HepG2 (cell line): Measurements from ENCODE around the gene MIF4GD. TPM values are rescaled to one million over a fixed set of nuclear protein-coding genes. Genes with fewer than 3 reads are reported as not detected.
A peak's percentile ranks its signal among the peaks of the same experiment; 100 is the strongest.

Source experiments
- ATAD3A ChIP-seq: sonication (generic); formaldehyde crosslinking; IDR thresholded peaks from 2 replicates; pipeline ENCODE4 v1.4.0; 2020; ENCODE audit warnings: missing genetic modification reagents
- HHEX ChIP-seq: IDR thresholded peaks from 2 replicates; pipeline ENCODE4 v1.6.1; 2016; ENCODE audit warnings: control low read depth
- KIAA2018 ChIP-seq: sonication (generic); formaldehyde crosslinking; IDR thresholded peaks from 2 replicates; pipeline ENCODE4 v1.5.0; 2020; ENCODE audit warnings: mild to moderate bottlenecking, missing genetic modification reagents, borderline replicate concordance
- MAF1 ChIP-seq: sonication (generic); formaldehyde crosslinking; IDR thresholded peaks from 2 replicates; pipeline ENCODE4 v1.5.0; 2020; ENCODE audit warnings: missing genetic modification reagents, borderline replicate concordance
- RNF2 ChIP-seq: fragments of 450-650 bp; conservative IDR thresholded peaks from 2 replicates; pipeline ENCODE4 v1.6.1; 2016; ENCODE audit warnings: low read depth
- SMAD3 ChIP-seq: sonication (generic); formaldehyde crosslinking; IDR thresholded peaks from 2 replicates; pipeline ENCODE4 v1.4.0; 2020; ENCODE audit warnings: missing genetic modification reagents
- SSRP1 ChIP-seq: IDR thresholded peaks from 2 replicates; pipeline ENCODE4 v1.6.1; 2016; ENCODE audit warnings: control low read depth
- STAT5B ChIP-seq: sonication (generic); formaldehyde crosslinking; IDR thresholded peaks from 2 replicates; pipeline ENCODE4 v1.4.0; 2020; ENCODE audit warnings: missing genetic modification reagents
- STAT6 ChIP-seq: sonication (generic); formaldehyde crosslinking; IDR thresholded peaks from 2 replicates; pipeline ENCODE4 v1.4.0; 2020; ENCODE audit warnings: missing genetic modification reagents, mild to moderate bottlenecking, borderline replicate concordance
- ZNF18 ChIP-seq: sonication (generic); formaldehyde crosslinking; IDR thresholded peaks from 2 replicates; pipeline ENCODE4 v1.8.0; 2022; ENCODE audit warnings: mild to moderate bottlenecking, missing genetic modification reagents; ENCODE audit not compliant: insufficient replicate concordance
- ZNF382 ChIP-seq: sonication (generic); formaldehyde crosslinking; IDR thresholded peaks from 2 replicates; pipeline ENCODE4 v1.5.0; 2020; ENCODE audit warnings: missing genetic modification reagents, mild to moderate bottlenecking, borderline replicate concordance
- ZNF556 ChIP-seq: sonication (generic); formaldehyde crosslinking; IDR thresholded peaks from 2 replicates; pipeline ENCODE4 v1.4.0; 2020; ENCODE audit warnings: mild to moderate bottlenecking, missing genetic modification reagents, borderline replicate concordance
- ZNF562 ChIP-seq: sonication (generic); formaldehyde crosslinking; IDR thresholded peaks from 2 replicates; pipeline ENCODE4 v1.8.0; 2022; ENCODE audit warnings: missing genetic modification reagents, borderline replicate concordance
- ZNF577 ChIP-seq: sonication (generic); formaldehyde crosslinking; IDR thresholded peaks from 2 replicates; pipeline ENCODE4 v1.4.0; 2020; ENCODE audit warnings: mild to moderate bottlenecking, low read depth, missing genetic modification reagents, borderline replicate concordance
- ZNF629 ChIP-seq: sonication (generic); formaldehyde crosslinking; conservative IDR thresholded peaks from 2 replicates; pipeline ENCODE4 v1.5.0; 2020; ENCODE audit warnings: missing genetic modification reagents
- ZNF703 ChIP-seq: sonication (generic); formaldehyde crosslinking; IDR thresholded peaks from 2 replicates; pipeline ENCODE4 v1.5.1; 2020; ENCODE audit warnings: missing genetic modification reagents, mild to moderate bottlenecking, moderate library complexity, borderline replicate concordance
- ZNF782 ChIP-seq: sonication (generic); formaldehyde crosslinking; IDR thresholded peaks from 2 replicates; pipeline ENCODE4 v1.4.0; 2020; ENCODE audit warnings: missing genetic modification reagents, mild to moderate bottlenecking, borderline replicate concordance
- polyA plus RNA-seq, 8 experiments: library from polyadenylated mRNA; depleted of rRNA in 3 of 8; stranded (reverse) in 7 of 8; unstranded in 1 of 8; fragments of >200 nt; fragmentation: Illumina TruSeq in 4 of 8; extraction: Trizol in 4 of 8; gene quantifications; 2 replicates each; pipeline versions ENCODE4 v1.2.1 to v1.2.3, GENCODE V29; 2011 to 2016; ENCODE audit warnings: low read depth in 4 of 8, missing spikeins in 1 of 8, mixed read lengths in 1 of 8; ENCODE audit not compliant: insufficient read depth in 1 of 8
- total RNA-seq, 5 experiments: library from RNA; depleted of rRNA; stranded (reverse); fragments of >200 nt; fragmentation: Illumina TruSeq; extraction: Trizol; gene quantifications; 2 replicates each; pipeline ENCODE4 v1.2.3, GENCODE V29; 2016; ENCODE audit warnings: low read depth in 1 of 5

Gene MIF4GD
- total and polyA plus RNA-seq, 2 of the 13 experiments (the other 11 are each of a cell fraction or from before 2014, with no cell fraction given) = 14.0 to 28.0 TPM

GRCh38 chr17:75271233-75271954, 363 bp upstream of the MIF4GD start (continued):
- TF ChIP-seq ZNF18 (CRISPR knock-in tag) = peak; percentile 11
- 0 out of 2 replicates have a peak, but pooled peaks have one; percentile 34 for TF ChIP-seq ZNF577 (CRISPR knock-in tag)
- TF ChIP-seq MAF1 (CRISPR knock-in tag) = no peak
- 0 out of 2 replicates have a peak, but pooled peaks have one; percentile 18 for TF ChIP-seq ZNF562 (CRISPR knock-in tag)
- TF ChIP-seq ZNF703 = no peak; the same call in 1 of the 2 replicates
- no peak for TF ChIP-seq ZNF629 (CRISPR knock-in tag)
- no peak for TF ChIP-seq STAT6 (CRISPR knock-in tag)
- TF ChIP-seq KIAA2018 = no peak
- TF ChIP-seq ATAD3A = no peak
- TF ChIP-seq SSRP1 = no peak
- TF ChIP-seq ZNF782 = peak; percentile 91; the same call in 1 of the 2 replicates
- peak; percentile 49; the same call in 1 of the 2 replicates for TF ChIP-seq ZNF556 (CRISPR knock-in tag)
- no peak for TF ChIP-seq ZNF382 (CRISPR knock-in tag)
- peak; percentile 78 for TF ChIP-seq RNF2
- TF ChIP-seq STAT5B (CRISPR knock-in tag) = no peak
- TF ChIP-seq SMAD3 = no peak
- TF ChIP-seq HHEX (CRISPR knock-in tag) = no peak
